HEK293 (cell line): ENCODE measurements around the gene STRA8.

Experiments
- CTCF ChIA-PET: fragments of 350-600 bp; formaldehyde crosslinking; extraction: SDS; loops from one replicate; lab custom pipeline; 2021; ENCODE audit warnings: antibody characterized with exemption; lab: Yijun Ruan, JAX
- POLR2A ChIA-PET: fragments of 300-600 bp; formaldehyde crosslinking; extraction: SDS; loops from one replicate; lab custom pipeline; 2020; ENCODE audit warnings: antibody characterized with exemption, inconsistent platforms; lab: Yijun Ruan, JAX
- H3K27ac ChIP-seq: fragments of 200-500 bp; sonication (Bioruptor generic); 2 replicates; pipeline ENCODE4 v1.5.1; 2014; ENCODE audit warnings: low read depth, low read length, control low read depth, inconsistent platforms; ENCODE audit errors: extremely low read depth
- H3K36me3 ChIP-seq, 2 experiments: fragments of 200-500 bp in 1 of 2; sonication (Bioruptor generic) in 1 of 2; 1 replicate in 1 of 2; 2 replicates in 1 of 2; pipeline ENCODE4 v1.5.1; 2014 to 2017; ENCODE audit warnings: inconsistent platforms in 2 of 2, low read length in 2 of 2; ENCODE audit not compliant: control insufficient read depth in 2 of 2, insufficient read depth in 1 of 2
- H3K4me1 ChIP-seq: fragments of 200-500 bp; sonication (Bioruptor generic); 2 replicates; pipeline ENCODE4 v1.5.1; 2014; ENCODE audit warnings: mild to moderate bottlenecking, low read length, inconsistent platforms; ENCODE audit not compliant: control insufficient read depth, insufficient read depth
- H3K4me3 ChIP-seq: 2 replicates; pipeline ENCODE4 v1.5.1; 2011; ENCODE audit warnings: low read depth, mild to moderate bottlenecking, control low read depth, low read length, moderate library complexity
- H3K9me3 ChIP-seq: fragments of 200-500 bp; sonication (Bioruptor generic); 2 replicates; pipeline ENCODE4 v1.5.1; 2014; ENCODE audit warnings: low read depth, low read length, inconsistent platforms; ENCODE audit not compliant: control insufficient read depth, insufficient read depth
- GLI2 ChIP-seq: fragments of 450-650 bp; formaldehyde crosslinking; IDR thresholded peaks from 2 replicates; pipeline ENCODE4; 2017; ENCODE audit warnings: missing biosample characterization, missing genetic modification characterization, low read depth, borderline replicate concordance
- ZNF146 ChIP-seq: fragments of 450-650 bp; formaldehyde crosslinking; IDR thresholded peaks from 2 replicates; pipeline ENCODE4 v1.5.1; 2016; ENCODE audit warnings: missing biosample characterization, missing genetic modification characterization
- ZNF155 ChIP-seq: fragments of 450-650 bp; formaldehyde crosslinking; IDR thresholded peaks from 2 replicates; pipeline ENCODE4 v1.5.1; 2016; ENCODE audit warnings: missing biosample characterization, missing genetic modification characterization
- ZNF169 ChIP-seq: fragments of 450-650 bp; formaldehyde crosslinking; IDR thresholded peaks from 2 replicates; pipeline ENCODE4 v1.5.1; 2016; ENCODE audit warnings: missing biosample characterization, missing genetic modification characterization
- ZNF214 ChIP-seq: fragments of 450-650 bp; formaldehyde crosslinking; IDR thresholded peaks from 2 replicates; pipeline ENCODE4 v1.5.1; 2017; ENCODE audit warnings: missing biosample characterization, mild to moderate bottlenecking, missing genetic modification characterization, borderline replicate concordance
- ZNF274 ChIP-seq, 2 experiments: fragments of 200-500 bp in 1 of 2; fragments of 450-650 bp in 1 of 2; sonication (Bioruptor generic) in 1 of 2; formaldehyde crosslinking in 1 of 2; IDR thresholded peaks; 2 replicates each; pipeline versions ENCODE4 v1.5.1 to v1.6.1; 2014 to 2016; ENCODE audit warnings: borderline replicate concordance in 1 of 2, inconsistent platforms in 1 of 2, low read length in 1 of 2, missing biosample characterization in 1 of 2, missing genetic modification characterization in 1 of 2
- ZNF354C ChIP-seq: fragments of 450-650 bp; formaldehyde crosslinking; IDR thresholded peaks from 2 replicates; pipeline ENCODE4 v1.5.1; 2016; ENCODE audit warnings: missing biosample characterization, missing genetic modification characterization, low read depth, borderline replicate concordance
- ZNF416 ChIP-seq: fragments of 450-650 bp; formaldehyde crosslinking; IDR thresholded peaks from 2 replicates; pipeline ENCODE4 v1.5.1; 2016; ENCODE audit warnings: missing biosample characterization, missing genetic modification characterization
- ZNF560 ChIP-seq: fragments of 450-650 bp; formaldehyde crosslinking; IDR thresholded peaks from 2 replicates; pipeline ENCODE4 v1.5.1; 2017; ENCODE audit warnings: missing biosample characterization, missing genetic modification characterization, borderline replicate concordance
- ZNF585B ChIP-seq: fragments of 450-650 bp; formaldehyde crosslinking; IDR thresholded peaks from 2 replicates; pipeline ENCODE4 v1.5.1; 2016; ENCODE audit warnings: missing biosample characterization, missing genetic modification characterization
- ZNF658 ChIP-seq: fragments of 450-650 bp; formaldehyde crosslinking; IDR thresholded peaks from 2 replicates; pipeline ENCODE4; 2016; ENCODE audit warnings: missing biosample characterization, missing genetic modification characterization
- ZNF670 ChIP-seq: fragments of 450-650 bp; formaldehyde crosslinking; IDR thresholded peaks from 2 replicates; pipeline ENCODE4 v1.5.1; 2016; ENCODE audit warnings: missing biosample characterization, missing genetic modification characterization, low read depth
- ZSCAN16 ChIP-seq: fragments of 450-650 bp; formaldehyde crosslinking; IDR thresholded peaks from 2 replicates; pipeline ENCODE4 v1.5.1; 2016; ENCODE audit warnings: missing biosample characterization, missing genetic modification characterization
- TF ChIP-seq, protein P1 (sequence below): fragments of 450-650 bp; formaldehyde crosslinking; IDR thresholded peaks from 2 replicates; pipeline ENCODE4 v1.5.1; 2016; ENCODE audit warnings: missing biosample characterization, missing genetic modification characterization
- TF ChIP-seq, protein P2 (sequence below): fragments of 450-650 bp; formaldehyde crosslinking; IDR thresholded peaks from 2 replicates; pipeline ENCODE4 v1.5.1; 2016; ENCODE audit warnings: missing biosample characterization, missing genetic modification characterization
- TF ChIP-seq, protein P3 (sequence below): fragments of 450-650 bp; formaldehyde crosslinking; IDR thresholded peaks from 2 replicates; pipeline ENCODE4 v1.5.1; 2016; ENCODE audit warnings: missing biosample characterization, missing genetic modification characterization, low read depth
- TF ChIP-seq, protein P4 (sequence below): fragments of 450-650 bp; formaldehyde crosslinking; IDR thresholded peaks from 2 replicates; pipeline ENCODE4 v1.5.1; 2016; ENCODE audit warnings: missing biosample characterization, missing genetic modification characterization
- TF ChIP-seq, protein P5 (sequence below): fragments of 450-650 bp; formaldehyde crosslinking; IDR thresholded peaks from 2 replicates; pipeline ENCODE4; 2016; ENCODE audit warnings: missing biosample characterization, missing genetic modification characterization
- TF ChIP-seq, protein P6 (sequence below): fragments of 450-650 bp; formaldehyde crosslinking; IDR thresholded peaks from 2 replicates; pipeline ENCODE4 v1.5.1; 2017; ENCODE audit warnings: missing biosample characterization, missing genetic modification characterization

STRA8 gene

DNA sequence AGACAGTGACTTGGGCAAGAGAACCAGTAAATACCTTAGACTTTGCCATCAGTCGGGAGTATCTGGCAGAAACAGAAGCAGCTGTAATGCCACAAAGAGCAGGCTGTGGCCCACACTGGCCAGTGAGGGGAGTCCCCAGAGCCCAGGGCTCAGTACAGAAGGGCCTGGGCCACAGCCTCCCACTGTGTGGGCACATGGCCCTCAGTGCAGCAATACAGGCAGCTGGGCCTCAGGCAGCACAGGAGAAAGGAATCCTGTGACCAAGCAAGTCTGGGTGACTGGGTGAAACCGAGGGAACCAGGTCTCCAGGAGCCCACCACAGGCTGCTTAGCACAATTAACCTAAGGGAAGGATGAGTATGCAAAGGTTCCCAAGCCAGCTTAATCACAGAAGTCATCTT is 36.3 kb upstream of the STRA8 start:
- Histone ChIP-seq H3K27ac (no peak overlapping the region), H3K4me3 (no peak overlapping the region), H3K4me1 (peaks cover 5% of the 10 kb centered on the region), H3K9me3 (no peaks in the 10 kb centered on the region), H3K36me3 (peaks cover 0 to 74% of the 10 kb centered on the region in 2 experiments; a peak in 1 of 3 replicates)
- TF ChIP-seq, protein P1, sequence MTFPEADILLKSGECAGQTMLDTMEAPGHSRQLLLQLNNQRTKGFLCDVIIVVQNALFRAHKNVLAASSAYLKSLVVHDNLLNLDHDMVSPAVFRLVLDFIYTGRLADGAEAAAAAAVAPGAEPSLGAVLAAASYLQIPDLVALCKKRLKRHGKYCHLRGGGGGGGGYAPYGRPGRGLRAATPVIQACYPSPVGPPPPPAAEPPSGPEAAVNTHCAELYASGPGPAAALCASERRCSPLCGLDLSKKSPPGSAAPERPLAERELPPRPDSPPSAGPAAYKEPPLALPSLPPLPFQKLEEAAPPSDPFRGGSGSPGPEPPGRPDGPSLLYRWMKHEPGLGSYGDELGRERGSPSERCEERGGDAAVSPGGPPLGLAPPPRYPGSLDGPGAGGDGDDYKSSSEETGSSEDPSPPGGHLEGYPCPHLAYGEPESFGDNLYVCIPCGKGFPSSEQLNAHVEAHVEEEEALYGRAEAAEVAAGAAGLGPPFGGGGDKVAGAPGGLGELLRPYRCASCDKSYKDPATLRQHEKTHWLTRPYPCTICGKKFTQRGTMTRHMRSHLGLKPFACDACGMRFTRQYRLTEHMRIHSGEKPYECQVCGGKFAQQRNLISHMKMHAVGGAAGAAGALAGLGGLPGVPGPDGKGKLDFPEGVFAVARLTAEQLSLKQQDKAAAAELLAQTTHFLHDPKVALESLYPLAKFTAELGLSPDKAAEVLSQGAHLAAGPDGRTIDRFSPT, result no peak
- TF ChIP-seq ZNF354C (tag by site-specific recombination) (no peak), ZNF169 (tag by site-specific recombination) (no peak), GLI2 (tag by site-specific recombination) (no peak), ZNF146 (tag by site-specific recombination) (no peak), ZNF214 (tag by site-specific recombination) (no peak), ZNF416 (tag by site-specific recombination) (no peak), ZNF585B (tag by site-specific recombination) (no peak), ZNF274 (IDR thresholded peaks at IDR 0.05; ENCODE audit: low read length) (no peak), ZNF274 (tag by site-specific recombination; IDR thresholded peaks at IDR 0.05; ENCODE audit: borderline replicate concordance) (no peak), ZNF155 (tag by site-specific recombination) (no peak), ZNF560 (no peak), ZNF658 (tag by site-specific recombination) (no peak), ZNF670 (tag by site-specific recombination) (no peak), ZSCAN16 (no peak)
- TF ChIP-seq, protein P2, sequence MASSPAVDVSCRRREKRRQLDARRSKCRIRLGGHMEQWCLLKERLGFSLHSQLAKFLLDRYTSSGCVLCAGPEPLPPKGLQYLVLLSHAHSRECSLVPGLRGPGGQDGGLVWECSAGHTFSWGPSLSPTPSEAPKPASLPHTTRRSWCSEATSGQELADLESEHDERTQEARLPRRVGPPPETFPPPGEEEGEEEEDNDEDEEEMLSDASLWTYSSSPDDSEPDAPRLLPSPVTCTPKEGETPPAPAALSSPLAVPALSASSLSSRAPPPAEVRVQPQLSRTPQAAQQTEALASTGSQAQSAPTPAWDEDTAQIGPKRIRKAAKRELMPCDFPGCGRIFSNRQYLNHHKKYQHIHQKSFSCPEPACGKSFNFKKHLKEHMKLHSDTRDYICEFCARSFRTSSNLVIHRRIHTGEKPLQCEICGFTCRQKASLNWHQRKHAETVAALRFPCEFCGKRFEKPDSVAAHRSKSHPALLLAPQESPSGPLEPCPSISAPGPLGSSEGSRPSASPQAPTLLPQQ, result no peak
- TF ChIP-seq, protein P3, sequence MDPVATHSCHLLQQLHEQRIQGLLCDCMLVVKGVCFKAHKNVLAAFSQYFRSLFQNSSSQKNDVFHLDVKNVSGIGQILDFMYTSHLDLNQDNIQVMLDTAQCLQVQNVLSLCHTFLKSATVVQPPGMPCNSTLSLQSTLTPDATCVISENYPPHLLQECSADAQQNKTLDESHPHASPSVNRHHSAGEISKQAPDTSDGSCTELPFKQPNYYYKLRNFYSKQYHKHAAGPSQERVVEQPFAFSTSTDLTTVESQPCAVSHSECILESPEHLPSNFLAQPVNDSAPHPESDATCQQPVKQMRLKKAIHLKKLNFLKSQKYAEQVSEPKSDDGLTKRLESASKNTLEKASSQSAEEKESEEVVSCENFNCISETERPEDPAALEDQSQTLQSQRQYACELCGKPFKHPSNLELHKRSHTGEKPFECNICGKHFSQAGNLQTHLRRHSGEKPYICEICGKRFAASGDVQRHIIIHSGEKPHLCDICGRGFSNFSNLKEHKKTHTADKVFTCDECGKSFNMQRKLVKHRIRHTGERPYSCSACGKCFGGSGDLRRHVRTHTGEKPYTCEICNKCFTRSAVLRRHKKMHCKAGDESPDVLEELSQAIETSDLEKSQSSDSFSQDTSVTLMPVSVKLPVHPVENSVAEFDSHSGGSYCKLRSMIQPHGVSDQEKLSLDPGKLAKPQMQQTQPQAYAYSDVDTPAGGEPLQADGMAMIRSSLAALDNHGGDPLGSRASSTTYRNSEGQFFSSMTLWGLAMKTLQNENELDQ (tag by site-specific recombination), result no peak
- TF ChIP-seq, protein P4, sequence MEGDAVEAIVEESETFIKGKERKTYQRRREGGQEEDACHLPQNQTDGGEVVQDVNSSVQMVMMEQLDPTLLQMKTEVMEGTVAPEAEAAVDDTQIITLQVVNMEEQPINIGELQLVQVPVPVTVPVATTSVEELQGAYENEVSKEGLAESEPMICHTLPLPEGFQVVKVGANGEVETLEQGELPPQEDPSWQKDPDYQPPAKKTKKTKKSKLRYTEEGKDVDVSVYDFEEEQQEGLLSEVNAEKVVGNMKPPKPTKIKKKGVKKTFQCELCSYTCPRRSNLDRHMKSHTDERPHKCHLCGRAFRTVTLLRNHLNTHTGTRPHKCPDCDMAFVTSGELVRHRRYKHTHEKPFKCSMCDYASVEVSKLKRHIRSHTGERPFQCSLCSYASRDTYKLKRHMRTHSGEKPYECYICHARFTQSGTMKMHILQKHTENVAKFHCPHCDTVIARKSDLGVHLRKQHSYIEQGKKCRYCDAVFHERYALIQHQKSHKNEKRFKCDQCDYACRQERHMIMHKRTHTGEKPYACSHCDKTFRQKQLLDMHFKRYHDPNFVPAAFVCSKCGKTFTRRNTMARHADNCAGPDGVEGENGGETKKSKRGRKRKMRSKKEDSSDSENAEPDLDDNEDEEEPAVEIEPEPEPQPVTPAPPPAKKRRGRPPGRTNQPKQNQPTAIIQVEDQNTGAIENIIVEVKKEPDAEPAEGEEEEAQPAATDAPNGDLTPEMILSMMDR (tag by site-specific recombination), result no peak
- TF ChIP-seq, protein P5, sequence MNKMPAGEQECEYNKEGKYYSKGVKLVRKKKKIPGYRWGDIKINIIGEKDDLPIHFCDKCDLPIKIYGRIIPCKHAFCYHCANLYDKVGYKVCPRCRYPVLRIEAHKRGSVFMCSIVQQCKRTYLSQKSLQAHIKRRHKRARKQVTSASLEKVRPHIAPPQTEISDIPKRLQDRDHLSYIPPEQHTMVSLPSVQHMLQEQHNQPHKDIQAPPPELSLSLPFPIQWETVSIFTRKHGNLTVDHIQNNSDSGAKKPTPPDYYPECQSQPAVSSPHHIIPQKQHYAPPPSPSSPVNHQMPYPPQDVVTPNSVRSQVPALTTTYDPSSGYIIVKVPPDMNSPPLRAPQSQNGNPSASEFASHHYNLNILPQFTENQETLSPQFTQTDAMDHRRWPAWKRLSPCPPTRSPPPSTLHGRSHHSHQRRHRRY (tag by site-specific recombination), result no peak
- TF ChIP-seq, protein P6, sequence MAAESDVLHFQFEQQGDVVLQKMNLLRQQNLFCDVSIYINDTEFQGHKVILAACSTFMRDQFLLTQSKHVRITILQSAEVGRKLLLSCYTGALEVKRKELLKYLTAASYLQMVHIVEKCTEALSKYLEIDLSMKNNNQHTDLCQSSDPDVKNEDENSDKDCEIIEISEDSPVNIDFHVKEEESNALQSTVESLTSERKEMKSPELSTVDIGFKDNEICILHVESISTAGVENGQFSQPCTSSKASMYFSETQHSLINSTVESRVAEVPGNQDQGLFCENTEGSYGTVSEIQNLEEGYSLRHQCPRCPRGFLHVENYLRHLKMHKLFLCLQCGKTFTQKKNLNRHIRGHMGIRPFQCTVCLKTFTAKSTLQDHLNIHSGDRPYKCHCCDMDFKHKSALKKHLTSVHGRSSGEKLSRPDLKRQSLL (tag by site-specific recombination), result no peak
- TF ChIP-seq, all 188 proteins: peak for 0
- POLR2A ChIA-PET, result no interaction called here
- CTCF ChIA-PET, result no interaction called here
